Right lobe of liver (tissue), 4 donors: ENCODE measurements around the gene NKAIN2.

Experiments
- POLR2A ChIP-seq: fragments of 450-650 bp; IDR thresholded peaks from one replicate; pipeline ENCODE4 v1.6.1; 2017; ENCODE audit warnings: antibody characterized with exemption, mild to moderate bottlenecking
- TF ChIP-seq, protein P1 (sequence below), 4 donors: fragments of 200-600 bp in 3 of 4; fragments of 450-650 bp in 1 of 4; IDR thresholded peaks; one replicate each; pipeline versions ENCODE4 v1.5.1 to v1.8.0; 2016 to 2022; ENCODE audit warnings: antibody characterized with exemption in 4 of 4, mild to moderate bottlenecking in 2 of 4
- donor health status: DM: no; HTN: no; CAD: no.
- donor health status: DM: no; HTN: no; CAD: no.
- donor health status: DM: no; HTN: yes; CAD: no.

DNA sequence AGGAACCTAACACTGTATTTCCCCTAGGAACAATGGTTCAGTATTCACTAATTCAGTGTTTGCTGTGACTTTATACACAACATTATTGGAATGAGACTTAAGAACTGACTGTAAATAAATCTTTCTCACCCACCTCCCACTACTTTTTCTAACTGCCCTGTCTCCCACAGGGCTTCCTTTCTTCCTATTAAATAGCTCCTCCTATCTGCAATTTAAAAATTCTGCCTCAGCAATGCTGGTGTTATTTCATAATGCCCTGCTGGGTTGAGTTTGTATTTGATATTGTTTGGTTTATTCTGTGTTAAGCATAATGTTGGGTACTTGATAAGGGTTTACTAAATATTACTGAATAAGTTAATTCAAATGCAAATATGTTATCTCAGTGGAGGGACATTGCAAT is 585.5 kb downstream of the NKAIN2 start:
- TF ChIP-seq, protein P1, sequence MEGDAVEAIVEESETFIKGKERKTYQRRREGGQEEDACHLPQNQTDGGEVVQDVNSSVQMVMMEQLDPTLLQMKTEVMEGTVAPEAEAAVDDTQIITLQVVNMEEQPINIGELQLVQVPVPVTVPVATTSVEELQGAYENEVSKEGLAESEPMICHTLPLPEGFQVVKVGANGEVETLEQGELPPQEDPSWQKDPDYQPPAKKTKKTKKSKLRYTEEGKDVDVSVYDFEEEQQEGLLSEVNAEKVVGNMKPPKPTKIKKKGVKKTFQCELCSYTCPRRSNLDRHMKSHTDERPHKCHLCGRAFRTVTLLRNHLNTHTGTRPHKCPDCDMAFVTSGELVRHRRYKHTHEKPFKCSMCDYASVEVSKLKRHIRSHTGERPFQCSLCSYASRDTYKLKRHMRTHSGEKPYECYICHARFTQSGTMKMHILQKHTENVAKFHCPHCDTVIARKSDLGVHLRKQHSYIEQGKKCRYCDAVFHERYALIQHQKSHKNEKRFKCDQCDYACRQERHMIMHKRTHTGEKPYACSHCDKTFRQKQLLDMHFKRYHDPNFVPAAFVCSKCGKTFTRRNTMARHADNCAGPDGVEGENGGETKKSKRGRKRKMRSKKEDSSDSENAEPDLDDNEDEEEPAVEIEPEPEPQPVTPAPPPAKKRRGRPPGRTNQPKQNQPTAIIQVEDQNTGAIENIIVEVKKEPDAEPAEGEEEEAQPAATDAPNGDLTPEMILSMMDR (IDR thresholded peaks at IDR 0.05), result no peak
- no peak for TF ChIP-seq POLR2A
